GM18861 (cell line): ENCODE measurements around the gene CELF6.

Experiments
- ATAC-seq: cut with Tn5 transposase; IDR thresholded peaks from one replicate; pipeline ENCODE4 v1.9.1; 2021; ENCODE audit not compliant: unreplicated experiment

CELF6 gene

DNA sequence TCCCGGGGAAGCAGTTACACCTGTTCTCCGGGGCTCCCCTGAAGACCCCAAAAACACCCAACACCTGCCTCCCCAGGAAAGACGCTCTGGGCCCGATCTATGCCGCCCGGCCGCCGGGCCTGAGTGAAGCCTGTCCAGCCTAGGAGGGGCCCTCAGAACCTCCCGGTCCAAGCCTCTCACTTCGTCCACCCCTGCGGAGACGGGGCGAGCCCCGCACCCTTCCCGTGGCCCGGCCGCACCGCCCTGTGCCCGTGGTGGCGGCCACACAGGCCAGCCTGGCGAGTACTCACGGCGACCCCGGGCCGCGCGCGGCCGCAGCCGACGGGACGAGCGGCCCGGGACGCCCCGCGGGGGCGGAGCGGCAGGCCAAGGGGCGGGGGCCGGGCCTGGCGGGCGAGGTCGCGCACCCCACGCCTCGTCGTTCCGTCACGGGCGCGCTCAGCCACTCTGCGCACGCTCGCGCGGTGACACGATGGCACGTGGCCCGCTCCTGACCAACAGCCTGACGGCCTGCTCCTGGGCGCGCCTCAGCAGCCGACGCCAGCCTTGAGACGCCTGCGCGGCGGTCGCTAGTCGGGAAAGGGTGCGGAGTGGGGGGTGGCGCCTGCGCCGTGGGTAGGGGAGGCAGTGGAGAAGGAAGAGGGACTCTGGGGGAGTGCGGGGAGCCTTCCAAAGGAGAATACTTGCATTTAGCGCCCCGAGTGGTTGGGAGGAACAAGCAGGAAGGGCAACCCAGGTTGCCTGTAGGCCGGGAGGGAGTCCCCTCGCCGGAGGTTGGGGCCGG is 47.6 kb downstream of the CELF6 start, which contains the start of gene PARP6:
Gene PARP6, minus strand, starts transcription at position 342 of the 784 bp plus-strand sequence. CDS start 5,077 bp downstream, outside the sequence.
- ATAC-seq = peak; percentile 92

DNA sequence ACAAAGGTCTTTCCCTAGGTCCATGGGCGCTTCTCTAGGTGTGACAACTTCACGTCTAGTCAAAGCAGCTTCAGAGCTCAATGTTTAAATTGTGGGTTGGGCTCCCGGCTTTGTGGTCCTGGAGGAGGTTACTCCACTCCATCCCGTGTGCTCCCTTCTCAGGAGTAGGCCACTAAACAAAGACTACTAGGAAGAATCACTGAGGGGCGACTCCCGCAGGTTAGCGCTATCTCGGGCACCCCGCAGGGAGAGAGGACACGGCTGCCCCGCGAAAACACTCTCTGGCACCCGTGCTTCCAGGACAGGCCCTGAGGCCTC is 48.1 kb downstream of the CELF6 start:
- ATAC-seq = peak; percentile 2

DNA sequence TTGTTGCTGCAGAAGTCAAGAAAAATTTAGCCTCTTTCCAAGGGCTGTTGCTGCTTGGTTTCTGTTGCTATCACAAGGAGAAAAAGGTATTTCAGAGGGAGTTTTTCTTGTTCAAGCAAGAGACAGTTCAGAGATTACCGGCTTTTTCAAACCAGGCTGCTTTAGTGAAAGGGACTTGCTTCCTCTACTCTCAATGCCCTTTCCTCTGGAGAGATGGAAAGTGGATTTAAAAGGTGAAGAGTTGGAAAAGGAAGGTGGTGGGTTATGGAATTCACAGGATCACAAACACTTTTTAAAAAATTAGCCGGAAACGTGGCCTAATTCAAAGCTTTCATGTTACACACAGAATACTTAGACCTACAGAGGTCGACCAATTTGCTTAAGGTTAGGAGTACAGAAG is 48.7 kb downstream of the CELF6 start:
- no peak for ATAC-seq

DNA sequence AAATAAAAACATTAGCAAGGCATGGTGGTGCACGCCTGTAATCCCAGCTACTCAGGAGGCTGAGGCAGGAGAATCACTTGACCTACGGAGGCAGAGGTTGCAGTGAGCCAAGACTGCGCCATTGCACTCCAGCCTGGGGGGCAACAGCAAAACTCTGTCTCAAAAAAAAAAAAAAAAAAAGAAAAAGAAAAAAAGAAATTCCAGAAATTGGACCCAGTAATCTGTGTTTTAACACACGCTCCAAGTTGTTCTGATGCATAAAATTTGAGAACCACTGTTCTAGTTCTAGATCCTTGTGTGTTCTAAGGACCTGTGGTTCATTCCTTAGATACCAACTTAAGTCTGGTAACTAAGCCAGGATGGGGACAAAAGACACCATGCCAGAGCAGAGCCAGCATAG is 50.2 kb downstream of the CELF6 start:
- no peak for ATAC-seq

DNA sequence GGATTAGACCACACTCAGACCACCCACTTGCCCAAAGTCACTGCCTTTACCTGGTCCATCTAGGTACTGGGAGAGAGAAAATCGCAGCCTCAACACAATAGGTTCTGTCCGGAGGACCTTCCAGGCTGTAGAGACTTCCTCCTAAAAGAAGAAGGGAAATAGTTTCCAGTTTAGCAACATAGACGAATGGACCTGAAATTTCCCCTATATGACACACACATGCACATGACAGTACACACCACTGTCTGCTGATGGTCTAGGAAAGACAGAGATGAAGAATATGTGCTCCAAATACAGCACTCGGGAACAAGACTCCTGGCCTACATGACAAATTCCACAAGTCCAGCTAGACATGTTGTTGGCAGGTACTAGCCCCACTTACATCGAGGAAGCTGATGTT is 54.9 kb downstream of the CELF6 start:
- no peak for ATAC-seq

DNA sequence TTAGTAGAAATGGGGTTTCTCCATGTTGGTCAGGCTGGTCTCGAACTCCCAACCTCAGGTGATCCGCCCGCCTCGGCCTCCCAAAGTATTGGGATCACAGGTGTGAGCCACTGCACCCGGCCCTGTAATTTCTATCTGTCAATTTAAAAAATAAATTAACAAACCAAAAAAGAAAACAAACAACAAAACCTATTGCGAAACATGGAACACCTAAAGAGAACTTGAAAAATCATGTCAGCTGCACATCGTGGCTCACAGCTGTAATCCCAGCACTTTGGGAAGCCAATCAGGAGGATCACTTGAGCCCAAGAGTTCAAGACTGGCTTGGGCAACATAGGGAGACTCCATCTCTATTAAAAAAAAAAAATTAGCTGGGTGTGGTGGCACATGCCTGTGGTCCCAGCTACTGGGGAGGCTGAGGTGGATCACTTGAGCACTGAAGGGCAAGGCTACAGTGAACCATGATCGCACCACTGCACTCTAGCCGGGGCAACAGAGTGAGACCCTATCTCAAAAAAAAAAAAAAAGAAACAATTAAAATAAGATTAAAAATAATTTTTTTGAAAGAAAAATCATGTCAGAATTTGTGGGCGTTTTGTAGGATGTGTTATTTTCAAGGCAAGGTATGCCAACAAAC is 67.2 kb downstream of the CELF6 start:
- no peak for ATAC-seq

DNA sequence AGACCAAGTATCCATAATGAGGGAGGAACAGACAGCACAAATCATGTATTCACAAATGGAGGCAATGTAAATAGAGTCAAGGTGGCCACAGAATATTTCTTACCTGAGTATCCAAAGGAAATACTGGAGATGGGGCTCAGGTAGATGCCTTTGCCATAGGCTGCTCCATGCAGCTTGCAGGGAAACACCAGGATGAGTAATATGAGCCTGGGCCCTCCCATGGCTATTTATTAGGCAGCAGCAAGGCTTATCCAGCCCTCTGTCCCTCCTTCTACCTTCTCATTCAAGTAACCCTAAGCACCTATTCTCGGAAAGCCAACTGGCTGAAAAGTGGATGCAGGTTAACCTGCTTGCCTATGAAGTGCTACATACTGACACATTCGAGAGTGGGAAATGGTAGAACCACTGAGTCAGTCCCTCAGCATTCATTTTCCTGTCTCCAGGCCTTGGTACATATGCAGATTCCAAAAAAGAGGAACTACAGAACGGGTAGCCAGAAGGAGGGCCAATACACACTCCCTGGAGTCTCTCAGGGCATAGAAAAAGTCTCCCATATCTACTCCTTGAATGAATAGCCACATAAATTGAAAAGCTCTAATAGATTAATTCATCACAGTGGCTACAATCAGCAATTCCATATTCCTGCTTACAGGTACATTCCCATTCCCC is 70.7 kb downstream of the CELF6 start:
- ATAC-seq = no peak

DNA sequence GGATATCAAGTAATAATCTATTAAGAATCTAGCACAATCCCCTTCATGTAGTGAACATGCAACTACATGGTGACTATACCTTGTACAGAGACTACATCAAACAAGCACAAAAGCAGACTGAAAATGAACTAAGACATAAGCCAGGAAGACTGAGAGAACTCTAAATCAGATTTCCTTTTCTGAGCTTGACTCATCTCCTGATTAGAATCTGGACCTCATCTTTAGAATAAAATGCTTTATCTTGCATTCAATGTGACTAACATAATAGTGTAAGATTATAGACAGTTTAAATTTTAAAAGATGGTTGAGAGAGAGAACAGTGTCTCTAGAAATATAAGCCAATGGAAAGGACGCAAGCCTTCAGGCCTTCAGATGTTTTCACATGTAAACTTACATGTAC is 71.4 kb downstream of the CELF6 start:
- ATAC-seq = no peak

DNA sequence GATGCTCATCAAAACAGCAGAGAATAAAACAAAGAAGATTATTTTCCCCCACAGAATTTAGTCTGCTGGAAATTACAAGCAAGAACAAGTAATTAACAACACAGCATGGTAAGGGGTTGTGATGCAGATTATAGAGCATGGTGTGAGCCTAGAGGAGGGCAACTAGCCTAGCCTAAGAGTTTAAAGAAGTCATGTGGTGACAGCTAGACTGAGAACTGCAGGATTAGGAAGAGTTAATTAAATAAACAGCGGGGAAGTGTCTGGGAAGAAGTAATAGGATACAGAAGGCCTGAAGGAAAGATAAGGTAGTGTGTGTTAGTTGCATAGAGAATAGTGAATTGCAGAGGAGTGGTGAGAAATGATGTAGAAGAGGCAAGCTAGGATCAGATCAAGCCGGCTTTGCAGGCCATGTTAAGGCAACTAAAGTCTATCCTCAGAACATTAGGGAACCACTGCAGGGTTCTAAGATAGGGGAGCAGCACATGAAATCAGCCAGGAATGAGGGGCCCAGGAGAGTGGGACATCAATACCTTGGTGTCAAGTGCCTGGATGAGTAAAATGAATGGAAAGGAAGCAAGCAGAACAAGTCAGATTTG is 77.1 kb downstream of the CELF6 start:
- ATAC-seq = no peak

DNA sequence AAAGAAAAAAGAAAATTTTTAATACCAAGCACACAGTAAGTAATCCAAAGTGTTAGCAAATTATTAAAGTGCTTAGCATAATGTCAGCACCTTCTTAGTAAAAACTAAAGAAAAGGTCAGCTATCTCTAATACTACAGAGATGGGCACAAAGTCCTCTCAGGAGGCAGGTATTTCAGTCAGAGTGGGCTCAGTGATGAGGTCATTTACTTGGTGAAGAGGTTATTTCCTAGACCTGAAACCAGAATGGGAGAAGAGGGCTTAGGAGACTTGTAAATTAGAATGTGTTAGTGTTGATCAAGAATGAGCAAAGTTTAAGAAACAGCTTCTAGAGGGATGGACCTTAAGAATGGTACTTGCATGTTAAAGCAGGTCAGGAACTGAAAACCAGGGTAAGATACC is 80.3 kb downstream of the CELF6 start:
- no peak for ATAC-seq

DNA sequence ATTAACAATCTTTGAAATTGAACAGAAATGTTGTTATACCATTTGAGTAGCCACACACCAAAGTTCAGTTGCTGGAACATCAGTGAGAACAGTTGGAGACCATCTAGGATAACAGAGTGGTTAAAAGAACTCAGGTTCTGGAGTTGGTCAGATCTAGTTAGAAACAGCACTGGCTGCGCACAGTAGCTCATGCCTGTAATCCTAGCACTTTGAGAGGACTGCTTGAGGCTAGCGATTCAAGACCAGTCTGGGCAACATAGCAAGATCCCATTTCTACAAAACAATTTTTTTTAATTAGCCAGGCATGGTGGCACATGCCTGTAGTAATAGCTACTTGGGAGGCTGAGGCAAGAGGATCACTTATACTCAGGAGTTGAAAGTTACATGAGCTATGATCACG is 81.4 kb downstream of the CELF6 start:
- ATAC-seq = no peak

DNA sequence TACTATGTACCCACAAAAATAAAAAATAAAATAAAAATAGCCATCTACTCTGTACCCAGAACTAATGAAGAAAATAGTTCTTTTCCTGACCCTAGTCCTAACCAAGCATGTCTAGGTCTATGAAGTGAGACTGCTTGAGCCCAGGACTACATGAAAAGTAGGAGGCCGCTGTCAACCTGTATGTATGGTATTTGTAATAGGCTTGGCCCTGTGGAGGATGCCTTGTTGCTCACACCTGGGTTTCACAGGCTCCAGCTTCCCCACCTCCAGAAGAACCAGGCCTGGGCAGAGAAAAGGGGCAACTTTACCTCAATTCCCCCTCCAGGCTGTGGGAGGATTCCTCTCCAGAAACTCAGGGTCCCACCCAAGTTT is 82.1 kb downstream of the CELF6 start:
- no peak for ATAC-seq

DNA sequence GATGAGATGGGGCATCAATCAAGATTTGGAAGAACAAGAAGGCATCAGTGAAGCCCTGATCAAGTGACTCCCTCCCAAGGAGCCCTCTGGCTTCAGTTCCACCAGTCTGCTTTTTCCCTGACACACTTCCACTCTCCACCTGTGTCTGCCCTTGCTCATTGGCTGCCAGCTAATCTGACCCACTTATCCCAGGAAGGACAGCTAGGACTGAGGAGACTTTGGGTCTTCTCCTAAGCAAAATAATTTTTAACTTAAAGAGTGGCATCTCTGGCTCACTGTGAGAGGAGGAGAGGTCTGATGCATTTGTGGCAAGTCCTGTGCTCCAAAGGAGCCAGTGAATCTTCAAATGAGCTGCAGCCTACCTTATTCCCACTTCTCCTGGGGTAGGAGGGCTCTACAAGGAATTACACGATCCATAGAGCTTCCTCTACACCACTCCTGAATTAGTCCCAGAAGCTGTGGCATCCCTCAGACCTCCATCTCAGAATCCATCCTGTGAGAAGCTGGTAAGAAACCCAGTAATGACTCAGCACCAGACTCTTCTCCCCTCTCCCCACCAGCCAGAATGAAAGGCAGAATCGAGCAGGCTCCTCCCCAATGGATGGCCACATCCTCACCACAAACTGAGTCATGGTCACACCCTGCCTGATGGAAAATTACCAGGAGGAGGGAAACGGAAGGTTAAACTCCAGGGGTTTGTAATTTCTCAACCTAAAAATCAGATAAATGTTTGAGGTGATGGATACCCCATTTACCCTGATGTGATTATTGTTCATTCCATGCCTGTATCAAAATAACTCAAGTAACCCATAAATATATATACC is 82.7 kb downstream of the CELF6 start:
- ATAC-seq = peak; percentile 57

DNA sequence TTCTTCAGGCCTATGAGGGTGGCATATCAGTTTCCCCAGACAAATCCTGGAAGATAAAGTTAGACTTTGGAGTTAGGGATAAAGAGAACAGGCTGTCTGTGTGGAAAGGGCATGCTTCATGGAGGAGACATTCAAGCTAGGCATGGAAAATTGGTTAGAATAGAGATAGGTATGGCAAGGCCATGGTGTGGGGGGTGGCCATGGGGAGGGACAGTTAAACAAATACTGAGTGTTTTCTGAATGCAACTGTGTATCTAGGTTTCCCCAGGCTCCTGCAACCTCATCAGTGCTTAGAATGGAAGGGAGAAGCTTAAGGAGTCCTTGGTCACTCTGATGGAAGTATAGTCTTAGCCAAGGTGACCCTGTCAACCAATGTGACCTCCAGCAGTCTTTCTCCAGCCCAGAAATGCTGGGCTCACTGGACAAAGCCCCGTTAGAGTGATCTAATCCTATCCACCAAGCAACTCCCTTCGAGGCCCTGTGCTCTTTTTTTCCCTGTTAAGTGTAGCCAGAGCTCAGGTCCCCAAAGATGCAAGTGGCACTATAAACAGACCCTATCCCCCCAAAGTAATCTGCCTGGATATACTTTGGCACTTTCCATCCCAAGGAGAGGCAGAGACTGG is 83.5 kb downstream of the CELF6 start:
- ATAC-seq = no peak

DNA sequence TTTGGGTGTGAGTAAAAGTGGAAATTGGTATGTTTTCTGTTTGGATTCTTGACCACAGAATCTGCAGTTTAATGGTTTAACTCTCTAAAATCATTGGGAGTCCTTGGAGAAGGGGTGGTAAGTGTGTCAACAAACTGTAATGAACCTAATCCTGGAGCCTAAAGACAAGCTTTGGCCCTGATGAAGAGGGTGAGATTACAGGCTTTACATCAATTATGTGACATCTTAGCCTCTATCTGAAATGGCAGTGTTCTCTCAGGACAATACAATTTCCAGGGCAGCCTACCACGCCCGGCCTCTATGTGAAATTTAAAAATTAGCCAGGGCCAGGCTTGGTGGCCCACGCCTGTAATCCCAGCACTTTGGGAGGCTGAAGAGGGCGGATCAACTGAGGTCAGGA is 84.7 kb downstream of the CELF6 start:
- ATAC-seq = no peak
